OCI-M1 (cell line): ENCODE measurements around the gene TMEM31.

Experiments
- DNase-seq: peaks from one replicate; lab custom pipeline; 2025; lab: John Stamatoyannopoulos, UW

The TMEM31 gene, protein sequence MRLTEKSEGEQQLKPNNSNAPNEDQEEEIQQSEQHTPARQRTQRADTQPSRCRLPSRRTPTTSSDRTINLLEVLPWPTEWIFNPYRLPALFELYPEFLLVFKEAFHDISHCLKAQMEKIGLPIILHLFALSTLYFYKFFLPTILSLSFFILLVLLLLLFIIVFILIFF

DNA sequence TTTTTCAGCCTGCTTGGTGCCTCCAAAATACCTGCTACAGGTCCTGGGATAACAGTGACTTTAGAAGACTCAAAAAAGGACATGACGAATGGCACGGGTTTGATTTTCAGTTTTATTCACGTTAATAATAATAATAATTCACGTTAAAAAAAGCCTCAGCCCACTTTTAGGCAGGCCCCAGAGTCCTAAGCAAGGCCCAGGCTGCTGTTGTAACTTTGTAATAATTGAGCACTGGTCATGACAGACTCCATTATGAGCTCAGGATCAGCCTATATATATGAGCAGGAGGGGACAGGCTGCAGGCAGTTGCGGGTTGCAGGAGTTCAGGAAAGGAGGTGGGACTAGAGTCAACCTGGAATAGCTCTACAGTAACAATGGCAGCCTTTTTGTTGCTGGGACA is at the start of gene TMEM31:
TSS of gene TMEM31 (plus strand) at position 301 of the 400 bp plus-strand sequence. CDS start 1,350 bp downstream, outside the sequence.
- no peak for DNase-seq

DNA sequence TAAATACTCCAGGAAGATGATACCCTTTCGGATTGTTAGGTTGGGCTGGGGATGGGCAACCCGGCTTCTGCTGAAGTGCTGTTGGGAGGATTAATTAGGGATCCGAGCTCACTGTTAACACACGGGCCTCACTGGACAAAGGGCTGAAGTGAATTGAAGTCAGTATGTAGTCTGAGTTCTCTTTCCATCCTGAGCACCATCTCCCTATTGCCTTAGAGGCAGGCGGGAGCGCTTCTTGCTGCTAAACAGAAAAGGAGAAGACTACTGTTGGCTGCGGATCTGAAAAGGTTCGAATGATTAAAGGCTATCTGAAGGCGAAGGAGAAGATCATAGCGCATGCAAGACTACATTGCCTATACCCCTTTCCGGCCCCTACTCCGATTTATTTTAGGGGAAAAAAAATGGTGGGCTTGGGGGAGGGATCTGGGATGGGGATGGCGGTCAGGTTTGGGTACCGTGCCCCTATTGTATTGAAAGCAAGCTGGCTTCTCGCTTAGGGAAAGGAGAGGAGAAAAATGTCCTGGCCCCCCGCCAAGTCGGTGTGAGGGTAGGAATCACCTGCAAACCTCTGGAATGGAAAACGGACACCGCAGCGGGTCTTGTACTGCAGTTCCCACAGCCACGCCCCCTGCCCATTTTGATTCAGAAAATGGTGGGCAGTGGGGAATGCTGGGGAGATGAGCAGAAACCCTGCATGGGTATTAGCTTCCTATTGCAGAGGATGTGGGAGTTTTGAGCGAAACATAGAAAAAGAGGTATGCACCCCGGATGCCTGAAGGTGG is 46.5 kb upstream of the TMEM31 start:
- DNase-seq, result no peak

DNA sequence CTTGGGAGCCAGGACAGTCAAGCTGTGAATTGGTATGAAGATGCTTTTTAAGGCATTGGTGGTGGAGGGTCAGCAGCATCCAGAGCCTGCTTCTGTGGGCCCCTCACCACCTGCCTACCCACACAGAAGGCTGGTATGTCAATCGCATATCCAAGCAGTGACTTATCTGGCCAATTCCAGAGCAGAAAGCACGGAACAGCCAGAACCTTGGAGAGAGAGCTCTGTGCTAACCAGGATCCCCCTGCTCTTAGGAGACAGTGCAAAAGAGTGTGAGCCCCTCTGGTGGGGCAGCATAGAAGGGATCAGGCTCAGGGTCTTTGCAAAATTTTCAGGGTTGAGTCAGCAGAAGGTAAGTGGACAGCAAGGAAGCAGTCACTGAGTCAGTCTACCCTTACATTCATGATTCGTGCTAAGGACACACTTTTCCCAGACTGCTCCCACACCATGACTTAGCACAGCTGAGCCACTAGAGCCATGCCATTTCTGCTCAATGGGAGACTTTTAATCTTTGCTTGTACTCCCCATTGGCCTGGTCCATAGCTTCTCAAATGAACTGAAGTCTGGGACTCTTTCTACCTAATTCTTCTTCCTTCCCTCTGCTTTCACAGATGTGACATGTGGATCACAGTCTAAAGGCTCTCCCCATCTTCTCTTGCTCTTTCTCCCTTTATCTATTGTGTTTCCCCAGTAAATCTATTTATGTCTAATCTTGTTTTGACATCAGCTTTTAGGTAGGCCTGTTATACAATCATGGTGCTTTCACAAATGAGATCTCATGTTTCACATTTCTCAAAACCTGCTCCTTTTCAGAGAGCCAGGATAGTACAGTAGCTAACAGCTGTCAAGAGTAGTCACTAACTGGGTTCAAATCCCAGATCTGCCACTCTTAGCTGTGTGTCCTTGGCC is 44.3 kb upstream of the TMEM31 start:
- peak; percentile 15 for DNase-seq

DNA sequence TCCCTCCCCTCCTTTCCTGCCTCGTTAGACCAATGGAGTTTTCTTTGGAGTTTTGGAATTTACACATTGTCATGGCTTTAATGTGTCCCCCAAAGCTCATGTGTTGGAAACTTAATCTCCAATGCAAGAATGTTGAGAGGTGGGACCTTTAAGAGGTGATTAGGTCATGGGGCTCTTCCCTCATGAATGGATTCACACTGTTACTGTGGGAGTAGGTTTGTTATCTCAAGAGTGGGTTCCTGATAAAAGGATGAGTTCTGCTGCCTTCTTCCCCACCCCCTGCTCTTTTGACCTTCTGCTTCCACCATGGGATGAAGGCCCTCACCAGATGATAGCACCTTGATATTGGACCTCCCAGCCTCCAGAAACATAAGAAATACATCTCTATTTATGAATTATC is 41.0 kb upstream of the TMEM31 start:
- peak; percentile 3 for DNase-seq

DNA sequence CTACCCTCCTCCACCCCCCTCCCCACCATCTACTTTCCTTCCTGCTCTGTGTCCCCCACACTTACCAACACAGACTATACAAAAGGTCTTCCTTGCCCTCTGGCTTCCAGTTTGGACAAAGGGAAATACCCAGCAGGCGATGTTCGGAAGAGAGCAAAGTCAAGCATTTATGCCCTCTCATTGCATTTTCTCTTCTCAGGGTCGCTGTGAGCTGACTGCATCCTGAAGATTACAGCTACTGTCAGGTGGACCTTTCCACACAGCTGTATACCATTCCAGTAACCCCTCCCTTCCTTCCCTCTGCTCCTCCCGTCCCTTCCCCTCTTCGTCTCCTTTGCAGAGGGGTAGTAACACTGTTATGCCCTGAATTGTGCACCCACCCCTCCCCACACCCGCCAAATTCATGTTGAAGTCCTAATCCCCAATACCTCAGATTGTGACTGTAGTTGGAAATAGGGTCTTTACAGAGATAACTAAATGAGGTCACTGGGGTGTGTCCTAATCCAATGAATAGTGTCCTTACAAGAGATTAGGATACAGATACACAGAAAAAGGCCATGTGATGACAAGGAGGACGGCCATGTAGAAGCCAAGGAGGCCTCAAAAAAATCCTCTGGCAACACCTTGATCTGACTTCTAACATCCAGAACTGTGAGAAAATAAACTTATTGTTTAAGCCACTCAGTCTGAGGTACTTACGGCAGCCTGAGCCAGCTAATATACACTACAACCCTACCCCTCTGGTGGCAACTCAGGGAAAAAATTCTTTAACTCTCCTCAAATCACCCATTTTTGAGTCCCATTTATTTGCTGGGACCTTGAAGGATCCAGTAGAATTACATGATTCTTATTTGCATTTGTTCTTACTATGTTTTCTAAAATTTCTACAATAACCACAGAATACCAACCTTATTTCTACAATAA is 35.9 kb upstream of the TMEM31 start:
- no peak for DNase-seq

DNA sequence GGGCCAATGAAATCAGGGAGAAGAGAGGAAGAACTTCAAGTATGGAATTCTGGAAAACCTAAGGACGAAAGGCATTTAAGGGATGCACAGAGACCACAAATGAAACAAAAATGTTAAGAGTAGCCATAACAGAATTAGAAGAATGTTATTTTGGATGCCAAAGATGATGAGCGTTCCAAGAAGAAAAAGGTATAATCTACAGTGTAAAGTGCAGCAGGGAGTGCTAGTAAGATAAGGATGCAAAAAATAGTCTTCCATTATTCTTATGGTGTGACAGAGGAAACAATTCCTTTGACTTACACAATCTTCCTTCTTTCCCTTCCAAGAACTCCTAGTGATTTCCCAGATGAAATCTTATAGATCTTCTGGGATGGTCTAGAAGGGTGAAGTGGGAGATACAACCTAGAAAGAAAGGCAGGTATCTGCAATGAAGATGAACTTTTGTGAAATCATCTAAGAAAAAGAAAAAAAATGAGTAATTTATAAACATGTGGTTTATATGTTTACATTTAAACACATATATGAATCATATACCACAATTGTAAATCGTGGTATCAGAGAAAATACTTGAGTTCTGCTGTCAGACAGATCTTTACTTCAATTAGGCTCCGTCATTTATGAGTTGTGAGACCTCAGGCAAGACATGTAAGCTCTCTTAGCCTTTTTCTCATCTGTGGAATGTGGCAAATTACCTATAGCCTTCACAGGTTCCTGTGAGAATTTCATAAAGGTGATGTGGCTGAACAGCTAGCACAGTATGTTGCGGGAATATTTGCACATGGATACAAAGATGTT is 32.3 kb upstream of the TMEM31 start:
- no peak for DNase-seq

DNA sequence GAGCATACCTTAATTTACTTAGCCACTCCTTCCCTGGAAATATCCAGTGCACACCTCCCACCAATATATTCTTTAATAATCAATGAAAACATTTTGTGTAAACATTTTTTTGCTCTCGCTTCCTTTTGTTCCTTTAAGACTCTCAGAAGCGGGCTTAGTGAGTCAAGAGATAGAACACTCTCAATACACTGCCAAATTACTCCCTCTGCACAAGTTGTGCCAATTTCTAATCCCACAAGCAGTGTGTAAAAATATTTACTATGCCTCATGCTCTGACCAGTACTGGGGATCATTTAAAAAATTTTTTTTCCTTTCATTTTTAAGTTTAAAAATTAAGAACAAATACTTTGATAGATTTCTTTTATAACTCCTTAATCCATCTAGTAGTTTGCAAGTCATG is 29.3 kb upstream of the TMEM31 start:
- DNase-seq, result no peak

DNA sequence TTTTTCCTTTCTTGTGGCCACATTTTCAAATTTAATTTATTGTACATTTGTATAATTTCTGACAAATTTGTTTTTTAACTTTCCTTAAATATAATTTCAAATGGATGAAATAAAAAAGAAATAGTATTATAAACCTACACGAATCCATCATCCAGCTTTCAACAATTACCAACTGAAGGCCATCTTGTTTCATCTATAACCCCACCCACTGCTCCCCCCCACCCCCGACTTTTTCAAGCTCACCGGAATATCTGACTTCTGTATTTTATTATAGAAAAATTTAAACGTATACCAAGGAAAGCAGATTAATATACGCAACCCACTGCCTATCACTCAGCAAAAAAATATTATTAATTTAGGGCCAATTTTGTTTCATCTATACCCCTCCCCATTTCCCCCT is 25.3 kb upstream of the TMEM31 start:
- DNase-seq, result no peak

DNA sequence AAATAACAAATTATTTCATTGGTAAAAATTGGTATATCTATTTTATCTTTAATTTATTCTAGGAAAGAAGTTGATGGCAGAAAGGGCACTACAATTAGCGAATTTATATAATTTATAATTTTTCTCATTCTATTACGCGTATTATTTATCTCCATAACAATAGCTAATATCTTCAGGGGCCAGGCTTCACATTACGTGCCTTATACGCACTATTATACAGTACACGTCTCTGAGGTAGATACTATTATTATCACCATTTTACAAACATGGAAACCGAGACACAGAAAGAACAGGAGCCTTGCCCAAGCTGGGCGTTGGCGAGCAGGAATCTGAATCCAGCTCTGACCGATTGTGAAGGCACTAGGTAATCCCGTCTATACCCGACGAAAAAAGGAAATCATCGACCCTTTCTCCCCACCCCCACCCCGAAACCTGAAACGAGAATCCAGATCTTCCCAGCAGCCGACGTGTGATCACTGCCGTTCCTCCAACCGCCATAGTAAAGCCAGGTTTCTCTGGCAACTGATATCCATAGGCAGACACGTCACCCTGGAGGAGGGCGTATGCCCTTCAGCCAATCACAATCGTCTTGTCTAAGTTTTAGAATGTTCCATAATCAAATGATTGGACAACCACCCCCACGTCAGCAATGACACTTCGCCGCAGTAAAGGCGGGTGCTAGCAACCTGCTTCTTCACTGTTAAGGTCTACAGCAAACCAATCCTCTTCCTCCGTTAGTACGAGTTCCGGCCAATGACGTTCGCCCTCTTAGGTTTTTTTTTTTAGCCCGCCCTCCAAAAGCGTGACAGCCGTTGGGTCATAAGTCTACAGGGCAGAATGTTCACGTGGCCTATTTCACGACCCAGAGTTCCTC is 24.3 kb upstream of the TMEM31 start, which contains the start of gene MORF4L2:
TSS of gene MORF4L2 (minus strand) at position 501 of the 874 bp plus-strand sequence. CDS start 9,672 bp downstream, outside the sequence.
- peak; percentile 97 for DNase-seq

DNA sequence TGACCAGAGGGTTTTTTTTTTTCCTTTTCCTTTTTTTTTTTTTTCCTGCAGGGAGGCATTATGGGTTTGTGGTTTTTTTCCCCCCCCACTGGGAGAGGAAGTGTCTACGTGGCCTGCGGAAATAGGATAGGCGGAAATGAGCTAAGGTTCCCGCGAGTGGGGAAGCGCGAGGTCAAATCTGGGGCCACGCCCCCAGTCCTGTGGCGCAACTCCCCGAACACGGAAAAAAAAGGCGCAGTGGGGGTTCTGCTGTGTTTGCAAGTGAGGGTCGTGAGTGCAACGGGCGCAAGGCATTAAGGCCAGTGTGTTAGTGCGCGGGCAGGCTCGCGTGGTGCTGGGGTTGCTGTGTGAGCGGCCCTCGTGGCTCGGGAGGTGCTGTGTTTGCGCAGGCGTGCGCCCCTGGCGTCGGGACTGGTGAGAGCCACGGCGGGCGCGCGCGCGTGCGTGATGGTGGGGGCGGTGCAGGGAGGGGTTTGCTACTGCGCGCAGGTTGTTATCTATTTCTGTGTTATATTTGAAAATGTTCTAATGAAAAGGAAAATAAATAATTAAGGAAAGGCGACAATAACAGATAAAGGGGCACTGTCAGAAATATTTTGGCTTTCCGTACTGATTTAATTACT is 23.5 kb upstream of the TMEM31 start:
- peak; percentile 91 for DNase-seq

DNA sequence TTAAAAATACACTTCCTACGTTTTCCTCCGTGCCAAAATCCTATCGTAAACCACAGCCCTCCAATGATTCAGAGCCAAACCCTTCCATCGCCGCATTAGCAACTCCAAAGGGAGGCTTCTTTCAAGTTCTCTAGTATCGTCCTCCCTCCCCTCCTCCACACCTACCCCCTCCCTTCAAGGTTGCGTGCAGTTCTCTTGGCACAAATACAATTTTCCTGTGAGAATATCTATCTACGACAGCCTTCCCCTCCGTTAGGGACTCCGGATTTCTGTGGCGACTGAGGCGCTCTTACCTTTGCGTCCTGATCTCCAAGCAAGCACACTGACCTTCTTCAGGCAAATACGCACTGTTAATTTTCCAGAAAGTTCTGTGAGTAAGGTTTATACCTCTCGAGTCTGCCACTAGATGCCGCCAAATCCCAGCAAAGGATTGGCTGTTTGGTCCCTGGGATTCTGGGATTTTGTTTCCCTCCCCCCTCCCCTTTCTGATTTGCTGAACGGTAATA is 23.0 kb upstream of the TMEM31 start:
- peak; percentile 87 for DNase-seq

DNA sequence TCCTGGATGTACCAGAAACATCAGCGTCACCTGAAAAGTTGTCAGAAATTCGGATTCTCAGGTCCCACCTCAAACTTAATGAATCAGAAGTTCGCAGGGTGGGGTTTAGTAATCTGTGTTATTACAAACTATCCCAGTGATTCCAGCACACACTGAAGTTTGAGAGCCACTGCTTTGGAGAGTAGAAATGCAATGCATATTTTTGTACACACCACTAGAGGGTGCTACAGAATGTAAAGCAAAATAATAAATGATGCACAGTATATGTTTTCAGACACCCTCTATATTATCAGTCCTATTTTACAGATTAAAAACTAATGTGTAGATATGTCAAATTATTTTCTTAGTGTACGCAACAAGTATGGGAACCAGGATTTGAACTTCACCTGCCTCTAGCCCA is 21.8 kb upstream of the TMEM31 start:
- peak; percentile 41 for DNase-seq

DNA sequence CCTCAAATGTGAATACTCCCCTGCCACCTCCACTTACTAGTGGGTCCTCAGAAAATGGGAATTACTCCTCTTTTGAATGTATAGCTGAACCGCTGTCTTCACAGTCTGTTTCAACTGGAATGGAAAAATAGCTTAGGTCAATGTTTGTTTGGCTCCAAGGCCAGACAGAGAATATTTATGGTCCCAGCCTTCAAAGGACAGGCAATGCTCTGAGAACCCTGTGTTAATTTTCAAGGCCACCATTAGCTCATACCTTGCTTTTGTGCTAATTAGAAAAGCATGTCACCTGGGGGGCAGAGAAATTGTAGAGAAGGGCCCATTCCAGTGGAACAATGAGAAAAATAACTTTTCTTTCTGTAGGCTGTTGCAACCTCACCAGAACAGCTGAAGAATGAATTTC is 19.6 kb upstream of the TMEM31 start:
- no peak for DNase-seq

DNA sequence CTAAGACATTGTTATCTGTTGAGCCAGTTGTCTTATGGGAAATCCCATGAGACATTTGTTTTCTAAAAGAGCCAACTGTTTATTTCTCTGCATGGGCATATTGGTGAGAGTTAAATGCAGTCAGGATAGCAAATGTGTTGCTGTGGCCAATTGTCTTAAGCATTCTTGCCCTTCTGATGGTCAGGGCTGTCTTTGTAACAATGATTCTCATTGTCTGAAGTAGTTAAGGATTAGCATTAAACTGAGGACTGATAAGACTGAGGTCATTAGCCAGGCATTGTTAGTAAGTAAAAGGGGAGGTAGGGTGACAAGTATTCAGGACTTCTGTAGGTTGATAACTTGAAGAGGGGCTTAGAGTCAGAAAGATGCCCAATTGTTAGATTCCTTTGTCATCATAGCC is 13.0 kb upstream of the TMEM31 start:
- no peak for DNase-seq

DNA sequence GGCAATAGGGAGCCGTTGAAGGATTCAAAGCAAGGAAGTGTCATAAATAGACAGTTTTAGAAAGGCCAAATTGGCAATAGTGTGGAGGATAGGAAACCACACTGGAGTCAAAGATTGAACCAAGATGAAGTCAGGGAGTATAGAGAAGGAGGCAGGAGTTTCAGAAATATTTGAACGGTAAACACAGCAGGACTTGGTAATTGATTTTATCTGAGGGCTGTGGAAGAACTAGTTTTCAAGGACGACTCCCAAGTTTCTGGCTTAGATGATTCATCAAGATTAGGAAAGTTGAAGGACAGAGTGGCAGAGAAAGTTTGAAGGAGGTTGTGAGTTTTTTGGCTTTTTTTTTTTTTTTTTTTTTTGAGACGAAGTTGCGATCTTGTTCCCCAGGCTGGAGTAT is 11.5 kb upstream of the TMEM31 start:
- DNase-seq, result no peak

DNA sequence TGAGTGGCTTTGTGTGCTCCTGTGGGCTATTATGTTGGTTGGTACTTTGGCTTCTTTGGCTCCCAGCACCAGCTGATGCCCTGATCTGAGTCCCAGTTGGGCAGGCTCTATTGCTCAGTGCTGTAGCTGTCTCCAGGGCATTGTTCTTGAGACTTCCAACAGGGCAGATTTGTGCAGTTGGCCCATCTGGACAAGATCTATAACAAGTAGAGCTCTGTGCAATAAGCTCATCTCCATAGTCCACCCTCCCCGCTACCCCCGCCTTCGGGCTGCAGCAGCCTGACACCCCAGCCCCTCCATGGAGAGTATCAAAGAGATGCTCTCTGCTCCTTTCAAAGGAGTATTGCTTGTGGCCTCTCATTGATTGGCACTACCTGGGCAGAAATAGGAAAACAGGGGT is 5.8 kb upstream of the TMEM31 start:
- no peak for DNase-seq

DNA sequence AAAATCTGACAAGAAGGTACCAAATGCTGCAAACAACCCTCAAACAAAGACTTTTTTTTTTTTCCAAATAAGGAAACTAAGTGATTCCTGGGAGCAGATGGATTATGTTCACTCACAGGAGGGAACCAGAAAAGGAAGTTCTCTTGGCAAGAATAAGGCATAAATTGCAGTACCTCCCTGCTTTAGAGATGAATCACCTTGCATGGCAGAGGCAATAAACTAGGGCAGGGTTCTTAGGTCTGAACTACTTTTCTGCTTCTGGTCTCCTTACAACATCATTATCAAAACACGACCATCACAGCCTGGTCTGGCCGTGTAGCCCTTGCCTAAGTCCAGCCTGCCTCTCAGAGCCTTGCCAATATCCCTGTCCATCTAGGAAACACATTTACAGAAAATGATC is 6.3 kb downstream of the TMEM31 start:
- DNase-seq, result no peak

DNA sequence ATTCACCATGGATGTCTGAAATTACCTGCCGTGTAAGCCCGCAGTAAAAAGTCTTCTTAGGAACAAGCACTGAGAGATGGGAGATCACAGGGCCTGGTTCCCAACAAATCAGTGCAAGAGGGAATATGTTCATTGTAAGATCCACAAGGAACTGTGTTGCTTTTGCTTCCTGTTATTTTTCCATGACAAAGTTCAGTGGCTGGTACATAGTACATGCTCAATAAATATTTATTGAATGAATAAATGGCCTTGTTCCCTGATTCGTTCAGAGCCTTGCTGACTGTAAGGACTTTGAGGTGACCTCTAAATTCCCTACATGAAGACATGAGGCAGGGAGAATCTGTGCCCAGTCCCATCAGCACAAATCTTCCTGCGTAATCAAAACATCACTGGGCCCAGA is 7.4 kb downstream of the TMEM31 start:
- no peak for DNase-seq

DNA sequence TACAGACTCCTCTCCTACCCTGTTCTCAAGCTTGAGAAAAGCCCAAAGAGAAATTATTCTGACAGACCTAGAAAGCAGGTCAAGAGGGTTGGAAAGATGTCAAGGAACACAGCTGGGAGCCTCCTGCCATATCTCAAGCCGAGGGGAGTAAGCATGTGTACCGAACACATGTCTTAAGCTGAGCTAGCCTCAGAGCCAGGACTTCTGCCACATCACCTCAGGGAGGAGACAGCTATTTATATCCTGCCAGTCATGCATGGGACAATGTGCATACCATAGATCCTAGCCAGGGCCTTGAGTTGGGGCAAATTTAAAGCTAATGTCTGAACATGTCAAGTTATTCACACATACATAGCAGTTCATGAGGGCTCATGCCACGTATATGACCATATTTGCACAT is 11.8 kb downstream of the TMEM31 start:
- DNase-seq, result no peak
